Fibroblast of the aortic adventitia (primary cell): ENCODE data around the gene KIAA0040. TPM values are rescaled to one million over a fixed set of nuclear protein-coding genes. Genes with fewer than 3 reads are reported as not detected.

ENCODE experiments used
- DNase-seq: peaks from one replicate; pipeline ENCODE4 v3.0.0-alpha.2; 2010; ENCODE audit warnings: low read depth
- H3K4me3 ChIP-seq: 2 replicates; pipeline ENCODE4 v1.5.1; 2011; ENCODE audit warnings: low read depth, mild to moderate bottlenecking, control low read depth, low read length, moderate library complexity
- total RNA-seq: library from RNA; depleted of rRNA; stranded (reverse); fragments of >200 nt; gene quantifications from 2 replicates; pipeline ENCODE4 v1.2.3, GENCODE V29; 2012; ENCODE audit warnings: low replicate concordance
- TF ChIP-seq, protein P1 (sequence below): IDR thresholded peaks from 2 replicates; pipeline ENCODE4 v1.5.1; 2011; ENCODE audit warnings: mild to moderate bottlenecking, low read length, control low read depth, inconsistent platforms; ENCODE audit not compliant: insufficient read depth

KIAA0040 gene
- total RNA-seq, 1 donor: 0.99 TPM

DNA sequence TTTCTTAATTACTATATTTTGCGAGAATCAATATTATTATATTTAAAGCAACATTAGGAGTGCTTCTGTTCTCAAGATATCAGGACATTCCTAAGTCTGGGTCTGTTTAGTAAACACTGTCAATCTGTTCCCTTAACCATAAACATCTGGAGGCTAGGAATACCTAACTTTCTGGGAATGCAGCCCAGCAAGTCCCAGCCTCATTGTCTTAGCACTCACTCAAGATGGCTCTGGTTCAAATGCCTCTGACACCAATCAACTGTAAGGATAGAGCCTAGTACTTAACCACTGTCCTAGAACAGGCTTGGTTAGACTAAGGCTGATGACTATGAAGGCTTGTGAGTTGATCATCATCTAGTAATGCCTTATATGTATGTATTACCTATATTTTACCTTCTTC is 63.4 kb downstream of the KIAA0040 start:
- no peak overlapping the region for H3K4me3 ChIP-seq
- TF ChIP-seq, protein P1, sequence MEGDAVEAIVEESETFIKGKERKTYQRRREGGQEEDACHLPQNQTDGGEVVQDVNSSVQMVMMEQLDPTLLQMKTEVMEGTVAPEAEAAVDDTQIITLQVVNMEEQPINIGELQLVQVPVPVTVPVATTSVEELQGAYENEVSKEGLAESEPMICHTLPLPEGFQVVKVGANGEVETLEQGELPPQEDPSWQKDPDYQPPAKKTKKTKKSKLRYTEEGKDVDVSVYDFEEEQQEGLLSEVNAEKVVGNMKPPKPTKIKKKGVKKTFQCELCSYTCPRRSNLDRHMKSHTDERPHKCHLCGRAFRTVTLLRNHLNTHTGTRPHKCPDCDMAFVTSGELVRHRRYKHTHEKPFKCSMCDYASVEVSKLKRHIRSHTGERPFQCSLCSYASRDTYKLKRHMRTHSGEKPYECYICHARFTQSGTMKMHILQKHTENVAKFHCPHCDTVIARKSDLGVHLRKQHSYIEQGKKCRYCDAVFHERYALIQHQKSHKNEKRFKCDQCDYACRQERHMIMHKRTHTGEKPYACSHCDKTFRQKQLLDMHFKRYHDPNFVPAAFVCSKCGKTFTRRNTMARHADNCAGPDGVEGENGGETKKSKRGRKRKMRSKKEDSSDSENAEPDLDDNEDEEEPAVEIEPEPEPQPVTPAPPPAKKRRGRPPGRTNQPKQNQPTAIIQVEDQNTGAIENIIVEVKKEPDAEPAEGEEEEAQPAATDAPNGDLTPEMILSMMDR: no peak
- peak; percentile 84 for DNase-seq

- no peak overlapping the region for H3K4me3 ChIP-seq
- DNase-seq: no peak
- TF ChIP-seq, protein P1: no peak
Observed at GRCh38 chr1:175128523-175128922, 64.1 kb downstream of the KIAA0040 start.

GRCh38 chr1:175127565-175127964 is 65.0 kb downstream of the KIAA0040 start:
- DNase-seq: no peak
- TF ChIP-seq, protein P1: no peak
- no peak overlapping the region for H3K4me3 ChIP-seq

- TF ChIP-seq, protein P1: no peak
- peak; percentile 57 for DNase-seq
- H3K4me3 ChIP-seq: no peak overlapping the region
Observed at GRCh38 chr1:175126347-175126746, 66.2 kb downstream of the KIAA0040 start.

GRCh38 chr1:175124861-175125260 is 67.7 kb downstream of the KIAA0040 start:
- TF ChIP-seq, protein P1: no peak
- no peak overlapping the region for H3K4me3 ChIP-seq
- peak; percentile 31 for DNase-seq

DNA sequence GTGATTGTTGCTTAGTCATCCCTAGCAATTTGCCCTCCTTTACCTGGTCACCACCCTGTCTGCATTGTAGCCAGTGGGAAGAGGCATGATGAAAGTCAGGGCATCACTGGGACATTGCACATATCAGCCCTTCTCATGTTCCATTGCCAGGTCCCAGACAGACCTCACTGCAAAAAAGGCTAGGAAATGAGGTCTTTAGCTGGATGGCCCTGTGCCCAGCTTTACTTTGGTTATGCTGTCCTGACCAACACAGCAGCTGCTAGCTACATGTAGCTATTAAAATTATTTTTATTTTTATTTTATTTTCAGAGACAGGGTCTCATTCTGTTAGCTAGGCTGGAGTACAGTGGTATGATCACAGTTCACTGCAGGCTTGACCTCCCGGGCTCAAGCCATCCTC is 72.1 kb downstream of the KIAA0040 start:
- no peak for DNase-seq
- TF ChIP-seq, protein P1: no peak

DNA sequence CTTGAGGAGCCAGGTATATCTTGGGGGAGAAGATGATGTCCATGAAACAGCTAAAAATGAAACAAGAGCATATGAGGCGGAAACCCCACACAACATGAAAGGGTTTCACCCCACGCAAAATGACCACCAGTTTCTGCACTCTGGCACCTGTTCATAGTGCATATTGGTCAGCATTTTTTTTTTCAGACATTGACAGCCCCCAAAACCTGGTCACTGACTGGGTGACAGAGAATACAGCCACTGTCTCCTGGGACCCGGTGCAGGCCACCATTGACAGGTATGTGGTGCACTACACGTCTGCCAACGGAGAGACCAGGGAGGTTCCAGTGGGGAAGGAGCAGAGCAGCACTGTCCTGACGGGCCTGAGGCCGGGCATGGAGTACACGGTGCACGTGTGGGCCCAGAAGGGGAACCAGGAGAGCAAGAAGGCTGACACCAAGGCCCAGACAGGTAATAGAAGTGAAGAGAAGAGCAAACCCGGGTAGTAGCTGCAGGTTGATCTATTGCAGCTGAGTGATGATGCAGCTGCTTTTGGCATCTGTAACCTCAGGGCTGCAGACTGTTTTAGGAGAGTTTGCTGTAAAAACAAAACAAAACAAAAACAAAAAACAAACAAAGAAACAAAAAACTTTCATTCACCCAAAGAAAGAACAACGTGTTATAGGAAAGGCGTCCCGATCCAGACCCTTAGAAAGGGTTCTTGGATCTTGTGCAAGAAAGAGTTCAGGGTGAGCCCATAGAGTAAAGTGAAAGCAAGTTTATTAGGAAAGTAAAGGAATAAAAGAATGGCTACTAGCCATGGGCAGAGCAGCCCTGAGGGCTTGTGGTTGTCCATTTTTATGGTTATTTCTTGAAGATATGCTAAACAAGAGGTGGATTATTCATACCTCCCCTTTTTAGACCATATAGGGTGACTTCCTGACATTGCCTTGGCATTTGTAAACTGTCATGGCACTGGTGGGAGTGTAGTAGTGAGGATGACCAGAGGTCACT is 73.9 kb downstream of the KIAA0040 start:
- no peak for DNase-seq
- TF ChIP-seq, protein P1: no peak
- H3K4me3 ChIP-seq: no peak overlapping the region

More for the DNA sequence above, 72.1 kb downstream of the KIAA0040 start:
- no peak overlapping the region for H3K4me3 ChIP-seq
